GM18951 (cell line): ENCODE results near the gene VMO1.
"Not testable (repeated sequence)": the region's sequence is repeated elsewhere in the genome, so short reads cannot be mapped to it uniquely, and the experiment has no call there.

ENCODE experiments used
- POLR2A ChIP-seq: IDR thresholded peaks from 4 replicates; pipeline ENCODE4 v1.6.1; 2011; ENCODE audit warnings: mild to moderate bottlenecking; ENCODE audit not compliant: insufficient read length, insufficient read depth; ENCODE audit errors: extremely low read depth
- in situ Hi-C: fragments of 300-500 bp; cut with MboI; formaldehyde crosslinking; loops from one replicate; pipeline ENCODE4 v1.12.0; 2022; ENCODE audit warnings: low sequenced_read_pairs, mixed read lengths, inconsistent platforms; ENCODE audit not compliant: unreplicated experiment

VMO1 gene, protein sequence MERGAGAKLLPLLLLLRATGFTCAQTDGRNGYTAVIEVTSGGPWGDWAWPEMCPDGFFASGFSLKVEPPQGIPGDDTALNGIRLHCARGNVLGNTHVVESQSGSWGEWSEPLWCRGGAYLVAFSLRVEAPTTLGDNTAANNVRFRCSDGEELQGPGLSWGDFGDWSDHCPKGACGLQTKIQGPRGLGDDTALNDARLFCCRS

GRCh38 chr17:4786106-4786511, at the start of gene VMO1:
TSS of gene VMO1 (minus strand) at chr17:4786364. CDS start at chr17:4786352, 12 bp downstream.
- TF ChIP-seq POLR2A: no peak
- in situ Hi-C loops: no loop called here

DNA sequence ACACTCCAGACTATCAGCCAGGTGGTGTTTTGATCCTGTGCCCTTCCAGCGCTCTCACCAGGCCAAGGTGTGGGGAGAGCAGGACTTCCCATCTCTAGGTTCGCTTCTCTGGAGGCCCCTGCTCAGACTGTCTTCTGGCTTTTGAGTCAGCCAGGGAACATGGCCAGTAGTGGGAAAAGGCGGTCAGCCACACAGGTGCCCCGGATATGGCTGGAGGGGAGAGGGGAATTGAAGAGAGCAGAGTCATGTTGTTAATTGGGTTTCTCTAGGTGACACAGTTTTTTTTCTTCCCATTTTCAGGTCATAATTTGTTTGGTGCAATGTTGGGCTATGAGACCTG, 48.5 kb upstream of the VMO1 start:
- in situ Hi-C loops: no loop called here
- TF ChIP-seq POLR2A: no peak

DNA sequence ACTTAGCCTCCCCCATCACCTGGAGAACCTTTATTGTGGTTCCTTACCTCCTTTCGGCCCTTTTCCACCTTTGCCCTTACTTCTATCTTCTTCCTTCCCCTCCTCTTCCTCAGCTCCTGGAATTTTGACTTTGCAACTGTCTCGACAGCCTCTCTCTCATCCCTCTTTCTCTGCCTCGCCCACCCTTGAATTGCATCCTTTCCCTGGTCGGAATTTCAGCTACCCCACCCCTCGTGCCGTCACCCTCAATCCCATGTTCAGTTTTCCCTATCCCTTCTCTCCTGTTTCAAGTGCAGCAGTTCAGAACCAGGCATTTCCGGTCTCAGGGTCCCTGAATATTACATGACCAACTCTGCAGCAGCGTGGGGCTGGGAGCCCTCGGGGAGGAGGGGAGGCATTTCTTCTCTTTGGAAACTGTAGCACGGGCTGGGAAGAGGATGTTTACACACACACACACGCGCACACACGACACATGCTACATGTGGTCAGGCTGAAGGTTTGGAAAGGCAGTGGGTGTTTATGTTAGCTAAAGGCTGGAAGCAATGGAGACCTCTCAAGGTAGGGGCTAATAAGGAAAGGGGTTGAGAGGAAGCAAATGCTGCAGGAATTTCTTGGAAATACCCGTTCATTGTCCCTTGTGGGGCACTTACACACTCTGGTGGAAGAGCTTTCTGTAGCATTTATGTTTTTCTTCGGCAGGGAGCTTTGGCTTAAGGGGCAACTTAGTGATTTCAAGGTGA, 47.9 kb upstream of the VMO1 start:
- no peak for TF ChIP-seq POLR2A
- in situ Hi-C loops: no loop called here

GRCh38 chr17:4833178-4833940, 47.2 kb upstream of the VMO1 start, which contains the start of gene MINK1:
TSS of gene MINK1 (plus strand) at chr17:4833340. CDS start at chr17:4833584, 244 bp downstream.
- in situ Hi-C loops: no loop called here
- peak; percentile 78 for TF ChIP-seq POLR2A

DNA sequence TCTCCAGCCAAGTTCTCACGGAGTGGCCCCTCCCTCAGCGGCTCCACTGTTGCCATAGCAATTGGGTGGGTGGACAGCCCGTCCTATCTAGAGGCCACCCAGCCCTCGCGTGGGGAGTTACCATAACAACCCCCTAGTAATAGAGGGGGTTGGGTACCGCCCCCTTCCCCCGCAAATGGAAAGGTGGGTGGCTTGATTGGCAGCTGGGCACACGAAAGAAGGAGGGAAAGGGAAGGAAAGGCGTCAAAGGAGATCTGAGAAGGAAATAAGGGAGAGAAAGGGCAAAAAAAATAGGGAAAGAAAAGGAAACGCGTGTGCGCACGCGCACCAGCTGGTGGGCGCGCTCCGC, 46.6 kb upstream of the VMO1 start:
- in situ Hi-C loops: not testable (repeated sequence)

GRCh38 chr17:4827399-4827798, 41.2 kb upstream of the VMO1 start:
- no peak for TF ChIP-seq POLR2A
- in situ Hi-C loops: no loop called here

DNA sequence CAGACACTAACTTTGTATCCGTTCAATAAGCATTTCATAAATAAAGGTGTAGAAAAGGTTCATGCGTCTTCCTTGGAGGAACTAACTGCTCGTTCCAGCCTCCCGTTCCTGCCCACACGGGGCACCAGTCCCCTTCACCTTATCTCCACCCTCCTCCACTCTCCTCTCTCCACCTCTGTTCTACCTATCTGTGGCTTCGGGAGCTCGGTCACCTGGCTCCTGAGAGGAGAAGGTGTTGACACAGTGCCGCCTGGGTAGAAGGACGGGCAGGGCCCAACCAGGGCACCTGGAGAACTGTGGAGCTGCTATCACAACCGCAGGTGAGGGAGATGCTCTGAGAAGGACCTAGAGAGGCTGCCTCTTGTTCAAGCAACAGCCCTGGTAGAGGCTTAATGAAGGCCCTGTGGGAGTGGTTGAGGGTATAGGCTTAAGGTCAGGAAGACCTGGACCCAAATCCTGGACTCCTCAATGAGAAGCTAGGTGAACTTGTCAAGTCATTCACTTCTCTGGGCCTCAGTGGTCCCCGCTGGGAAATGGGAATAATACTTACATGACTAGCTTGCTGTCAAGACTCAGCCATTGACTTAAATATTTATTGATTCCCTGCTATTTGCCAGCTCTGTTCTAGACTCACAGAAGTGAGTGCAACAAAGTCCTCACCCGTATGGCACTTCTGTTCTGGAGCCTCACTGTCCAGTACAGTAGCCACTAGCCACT, 37.4 kb upstream of the VMO1 start:
- TF ChIP-seq POLR2A: no peak

GRCh38 chr17:4822835-4823234, 36.7 kb upstream of the VMO1 start:
- in situ Hi-C loops: no loop called here
- no peak for TF ChIP-seq POLR2A

More for the DNA sequence above, 37.4 kb upstream of the VMO1 start:
- in situ Hi-C loops: no loop called here

- TF ChIP-seq POLR2A: no peak
- in situ Hi-C loops: no loop called here
Observed at GRCh38 chr17:4818276-4818675, 32.1 kb upstream of the VMO1 start.

DNA sequence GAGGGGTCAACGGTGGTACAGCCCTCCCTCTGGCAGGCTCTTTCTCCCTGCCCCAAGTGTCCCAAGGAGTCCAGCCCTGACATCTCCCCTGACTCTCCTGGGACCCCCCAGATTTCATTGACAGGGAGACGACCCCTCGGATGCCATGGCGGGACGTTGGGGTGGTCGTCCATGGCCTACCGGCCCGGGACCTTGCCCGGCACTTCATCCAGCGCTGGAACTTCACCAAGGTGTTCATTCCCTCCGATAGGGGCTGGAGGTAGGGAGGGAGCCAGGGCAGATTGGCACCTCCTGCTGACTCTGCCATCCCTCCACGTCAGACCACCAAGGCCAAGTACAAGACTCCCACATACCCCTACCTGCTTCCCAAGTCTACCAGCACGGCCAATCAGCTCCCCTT, 30.7 kb upstream of the VMO1 start:
- in situ Hi-C loops: no loop called here
- no peak for TF ChIP-seq POLR2A

GRCh38 chr17:4815043-4815675, 29.0 kb upstream of the VMO1 start:
- in situ Hi-C loops: no loop called here

GRCh38 chr17:4812690-4813089, 26.5 kb upstream of the VMO1 start:
- in situ Hi-C loops: no loop called here

More at GRCh38 chr17:4815043-4815675, 29.0 kb upstream of the VMO1 start:
- TF ChIP-seq POLR2A: no peak

GRCh38 chr17:4811471-4811870, 25.3 kb upstream of the VMO1 start:
- in situ Hi-C loops: no loop called here

More at GRCh38 chr17:4812690-4813089, 26.5 kb upstream of the VMO1 start:
- no peak for TF ChIP-seq POLR2A

More at GRCh38 chr17:4811471-4811870, 25.3 kb upstream of the VMO1 start:
- TF ChIP-seq POLR2A: no peak
